Prostate gland (tissue), 2 donors: ENCODE measurements around the gene CERS6.

Source experiments
- CTCF ChIP-seq, 4 experiments: fragments of 200-600 bp in 2 of 4; fragments of 450-650 bp in 2 of 4; sonication (generic) in 2 of 4; IDR thresholded peaks; 1 replicate in 3 of 4; 2 replicates in 1 of 4; pipeline ENCODE4 v1.5.1; 2016 to 2019; ENCODE audit warnings: antibody characterized with exemption in 4 of 4, mild to moderate bottlenecking in 2 of 4, moderate library complexity in 2 of 4
- POLR2AphosphoS5 ChIP-seq: sonication (generic); formaldehyde crosslinking; IDR thresholded peaks from one replicate; pipeline ENCODE4 v1.6.1; 2017; ENCODE audit warnings: antibody characterized with exemption

GRCh38 chr2:168700615-168701245, 244.7 kb downstream of the CERS6 start:
- TF ChIP-seq CTCF (IDR thresholded peaks at IDR 0.05) (no peak), POLR2AphosphoS5 (no peak)
